Osteocyte (in vitro differentiated cells): ENCODE results near the gene HRCT1. TPM values are rescaled to one million over a fixed set of nuclear protein-coding genes. Genes with fewer than 3 reads are reported as not detected.
A peak's percentile ranks its signal among the peaks of the same experiment; 100 is the strongest.

Source experiments
- DNase-seq: peaks from one replicate; pipeline ENCODE4 v3.0.0; 2021; ENCODE audit warnings: mixed read lengths; ENCODE audit not compliant: unreplicated experiment; ENCODE audit errors: extremely low spot score
- H3K27ac Mint-ChIP-seq: one replicate; pipeline ENCODE4 v1.8.0; 2021; ENCODE audit warnings: mild to moderate bottlenecking, mixed read lengths; ENCODE audit not compliant: unreplicated experiment
- H3K27me3 Mint-ChIP-seq: one replicate; pipeline ENCODE4 v1.8.0; 2021; ENCODE audit warnings: mixed read lengths; ENCODE audit not compliant: unreplicated experiment
- H3K36me3 Mint-ChIP-seq: one replicate; pipeline ENCODE4 v1.8.0; 2021; ENCODE audit warnings: mixed read lengths; ENCODE audit not compliant: unreplicated experiment
- H3K4me1 Mint-ChIP-seq: one replicate; pipeline ENCODE4 v1.8.0; 2021; ENCODE audit warnings: mixed read lengths; ENCODE audit not compliant: unreplicated experiment
- H3K4me3 Mint-ChIP-seq: one replicate; pipeline ENCODE4 v1.8.0; 2021; ENCODE audit warnings: mild to moderate bottlenecking, moderate library complexity, mixed read lengths; ENCODE audit not compliant: unreplicated experiment
- H3K9me3 Mint-ChIP-seq: one replicate; pipeline ENCODE4 v1.8.0; 2021; ENCODE audit warnings: mixed read lengths; ENCODE audit not compliant: unreplicated experiment
- total RNA-seq: library from RNA; stranded (reverse); gene quantifications from 2 replicates; pipeline ENCODE4 v1.2.1, GENCODE V29; 2021
- TF ChIP-seq, protein P1 (sequence below): fragments of 200-600 bp; sonication (generic); IDR thresholded peaks from 2 replicates; pipeline ENCODE4 v1.5.0; 2021; ENCODE audit warnings: antibody characterized with exemption, mild to moderate bottlenecking, moderate library complexity

Gene HRCT1
- total RNA-seq, 1 donor from 2014 or later: 3.7 TPM

- H3K27me3 Mint-ChIP-seq: no peaks in the 10 kb centered on the region
- TF ChIP-seq, protein P1, sequence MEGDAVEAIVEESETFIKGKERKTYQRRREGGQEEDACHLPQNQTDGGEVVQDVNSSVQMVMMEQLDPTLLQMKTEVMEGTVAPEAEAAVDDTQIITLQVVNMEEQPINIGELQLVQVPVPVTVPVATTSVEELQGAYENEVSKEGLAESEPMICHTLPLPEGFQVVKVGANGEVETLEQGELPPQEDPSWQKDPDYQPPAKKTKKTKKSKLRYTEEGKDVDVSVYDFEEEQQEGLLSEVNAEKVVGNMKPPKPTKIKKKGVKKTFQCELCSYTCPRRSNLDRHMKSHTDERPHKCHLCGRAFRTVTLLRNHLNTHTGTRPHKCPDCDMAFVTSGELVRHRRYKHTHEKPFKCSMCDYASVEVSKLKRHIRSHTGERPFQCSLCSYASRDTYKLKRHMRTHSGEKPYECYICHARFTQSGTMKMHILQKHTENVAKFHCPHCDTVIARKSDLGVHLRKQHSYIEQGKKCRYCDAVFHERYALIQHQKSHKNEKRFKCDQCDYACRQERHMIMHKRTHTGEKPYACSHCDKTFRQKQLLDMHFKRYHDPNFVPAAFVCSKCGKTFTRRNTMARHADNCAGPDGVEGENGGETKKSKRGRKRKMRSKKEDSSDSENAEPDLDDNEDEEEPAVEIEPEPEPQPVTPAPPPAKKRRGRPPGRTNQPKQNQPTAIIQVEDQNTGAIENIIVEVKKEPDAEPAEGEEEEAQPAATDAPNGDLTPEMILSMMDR: no peak
- DNase-seq: no peak
- H3K4me1 Mint-ChIP-seq: peaks cover 54% of the 10 kb centered on the region
- H3K27ac Mint-ChIP-seq: peak overlapping the region; percentile 89
- H3K4me3 Mint-ChIP-seq: peak overlapping the region; percentile 26
- peaks cover 8% of the 10 kb centered on the region for H3K9me3 Mint-ChIP-seq
- no peaks in the 10 kb centered on the region for H3K36me3 Mint-ChIP-seq
Observed at GRCh38 chr9:35935755-35936509, 29.9 kb downstream of the HRCT1 start.

GRCh38 chr9:35937227-35937626, 31.2 kb downstream of the HRCT1 start:
- peak overlapping the region; percentile 89 for H3K27ac Mint-ChIP-seq
- no peaks in the 10 kb centered on the region for H3K27me3 Mint-ChIP-seq

DNA sequence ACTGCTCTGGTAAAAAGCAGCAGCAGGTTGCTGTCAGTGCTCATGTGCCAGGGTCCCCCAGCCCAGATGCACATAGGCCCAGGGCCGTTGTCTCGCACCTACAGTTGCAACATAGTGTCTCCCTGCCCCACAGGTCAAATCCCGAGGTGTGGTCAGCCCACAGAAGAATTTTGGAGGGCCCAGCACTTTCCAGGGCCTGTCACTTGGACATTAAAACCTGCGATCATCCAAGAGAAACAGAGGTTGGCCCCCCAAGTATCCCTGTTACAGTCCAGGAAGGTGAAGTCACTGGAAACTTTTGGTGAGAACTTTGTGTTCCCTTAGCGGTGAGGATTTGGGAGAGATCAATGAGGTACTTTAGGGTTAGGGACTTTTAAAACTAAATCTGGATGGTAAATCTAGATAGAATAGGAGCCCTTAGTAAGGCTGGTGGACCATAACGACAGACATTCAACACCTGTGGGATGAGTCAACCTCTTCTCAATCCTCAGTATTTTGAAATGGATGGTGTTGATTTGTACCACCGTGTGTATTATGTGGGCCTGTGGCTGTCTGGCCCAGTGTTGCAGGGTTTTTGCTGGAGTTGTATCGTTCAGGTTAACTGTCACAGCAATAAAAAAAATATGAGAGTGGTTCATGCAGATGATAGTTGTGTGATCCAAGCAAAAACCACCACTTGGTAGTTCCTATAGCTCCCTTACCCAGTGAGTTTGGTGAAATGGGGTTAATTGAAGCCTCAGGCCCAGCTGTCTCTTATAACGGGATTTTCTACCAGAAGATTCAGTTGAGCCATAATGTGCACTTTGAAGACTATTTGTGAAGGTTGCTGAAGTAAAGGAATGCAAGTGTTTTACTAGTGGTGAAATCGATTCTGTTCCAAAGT, 32.7 kb downstream of the HRCT1 start:
- Mint-ChIP-seq H3K4me3 (no peak overlapping the region), H3K36me3 (no peaks in the 10 kb centered on the region), H3K27ac (no peak overlapping the region), H3K27me3 (no peaks in the 10 kb centered on the region), H3K4me1 (peaks cover 48% of the 10 kb centered on the region), H3K9me3 (peaks cover 8% of the 10 kb centered on the region)
- TF ChIP-seq, protein P1: no peak
- DNase-seq: no peak

More at GRCh38 chr9:35937227-35937626, 31.2 kb downstream of the HRCT1 start:
- no peak for DNase-seq
- H3K4me1 Mint-ChIP-seq: peaks cover 54% of the 10 kb centered on the region
- peaks cover 8% of the 10 kb centered on the region for H3K9me3 Mint-ChIP-seq
- no peak overlapping the region for H3K4me3 Mint-ChIP-seq
- TF ChIP-seq, protein P1: no peak
- H3K36me3 Mint-ChIP-seq: no peaks in the 10 kb centered on the region

- Mint-ChIP-seq H3K36me3 (no peaks in the 10 kb centered on the region), H3K27me3 (no peaks in the 10 kb centered on the region), H3K27ac (no peak overlapping the region), H3K4me1 (peaks cover 46% of the 10 kb centered on the region), H3K4me3 (no peak overlapping the region), H3K9me3 (peaks cover 8% of the 10 kb centered on the region)
- no peak for DNase-seq
- TF ChIP-seq, protein P1: no peak
Observed at GRCh38 chr9:35939679-35940250, 33.8 kb downstream of the HRCT1 start.
